Ovary (tissue), 1 donor: Measurements from ENCODE around the gene EIF4EBP3.
"Not testable (repeated sequence)": the region's sequence is repeated elsewhere in the genome, so short reads cannot be mapped to it uniquely, and the experiment has no call there.

Experiments
- EP300 ChIP-seq: sonication (generic); formaldehyde crosslinking; IDR thresholded peaks from one replicate; pipeline ENCODE4 v1.6.1; 2017; ENCODE audit warnings: antibody characterized with exemption
- POLR2A ChIP-seq: fragments of 450-650 bp; IDR thresholded peaks from one replicate; pipeline ENCODE4 v1.6.1; 2017; ENCODE audit warnings: antibody characterized with exemption, mild to moderate bottlenecking, moderate library complexity

- not testable (repeated sequence) for TF ChIP-seq EP300, POLR2A
These were observed 31.8 kb downstream of the EIF4EBP3 start for GRCh38 chr5:140579188-140579747.
